SW480 (cell line): Measurements from ENCODE around the gene EID1.
A peak's percentile ranks its signal among the peaks of the same experiment; 100 is the strongest.
"Not testable (repeated sequence)": the region's sequence is repeated elsewhere in the genome, so short reads cannot be mapped to it uniquely, and the experiment has no call there.

Experiments used
- DNase-seq: peaks from one replicate; pipeline ENCODE4 v3.0.0-alpha.2; 2016; ENCODE audit warnings: low spot score

EID1 gene

GRCh38 chr15:48910554-48910953 lies 32.6 kb downstream of the EID1 start:
- DNase-seq, result not testable (repeated sequence)

GRCh38 chr15:48913141-48913540 lies 35.2 kb downstream of the EID1 start:
- peak; percentile 66 for DNase-seq

GRCh38 chr15:48914717-48915116 lies 36.8 kb downstream of the EID1 start:
- DNase-seq, result no peak

GRCh38 chr15:48915861-48916260 lies 37.9 kb downstream of the EID1 start:
- DNase-seq, result no peak

DNA sequence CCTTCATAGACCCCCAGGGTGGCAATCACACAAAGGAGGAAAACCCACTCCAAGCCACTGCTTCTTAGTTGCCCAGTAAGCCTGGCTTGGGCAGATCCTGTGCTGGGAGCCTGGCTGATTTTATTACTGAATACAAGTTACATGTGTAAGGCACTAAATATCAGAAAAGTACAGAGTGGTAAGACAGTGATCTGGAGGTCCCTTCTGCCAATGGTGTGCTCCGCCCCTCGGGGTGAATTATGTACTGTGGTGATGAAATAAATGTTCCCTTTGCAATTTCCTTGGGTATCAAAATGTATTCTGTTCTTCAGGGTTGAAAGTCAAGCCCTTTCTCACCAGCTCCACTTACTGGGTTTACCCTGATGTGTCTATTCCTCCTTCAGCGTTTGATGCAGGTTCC lies 38.8 kb downstream of the EID1 start:
- no peak for DNase-seq

- DNase-seq, result no peak
Observed at GRCh38 chr15:48922046-48922445, 44.1 kb downstream of the EID1 start.

DNA sequence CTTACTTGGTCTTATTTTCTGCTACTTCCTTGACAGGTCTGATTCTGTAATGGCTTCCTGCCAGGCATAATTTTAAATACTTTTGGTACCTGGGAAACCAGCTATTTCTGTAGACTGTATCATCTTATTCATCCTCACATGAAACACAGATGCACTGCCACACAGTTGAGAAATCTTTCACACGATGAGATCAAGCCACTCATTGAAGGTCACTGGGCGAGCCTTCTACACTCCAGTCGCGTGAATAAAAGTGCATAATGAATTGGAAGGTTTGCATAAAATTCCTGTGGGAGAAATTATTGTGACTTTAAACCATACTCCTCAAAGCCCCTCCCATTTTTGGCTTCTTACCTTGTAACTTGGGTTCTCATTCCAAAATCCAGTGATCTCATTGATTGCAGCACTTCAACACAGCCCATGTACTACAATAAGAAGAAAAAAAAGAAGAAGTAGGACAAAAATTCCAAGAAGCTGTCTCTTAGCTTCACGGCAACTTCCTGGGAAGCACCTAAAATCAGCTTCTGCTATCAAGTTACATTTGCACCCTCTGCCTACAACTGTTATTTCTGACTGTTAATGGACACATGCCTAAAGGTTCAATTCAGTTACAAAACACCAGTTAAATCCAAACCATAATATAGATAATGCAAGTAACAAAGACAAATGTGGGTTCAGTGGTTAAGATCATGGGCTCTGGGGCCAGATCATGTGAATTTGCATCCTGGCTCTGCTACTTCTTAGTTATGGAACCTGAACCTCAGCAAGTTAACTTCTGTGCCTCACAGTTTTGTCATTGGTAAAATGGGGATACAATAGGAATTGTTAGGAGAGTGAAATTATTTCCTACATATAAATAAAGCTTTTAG lies 46.8 kb downstream of the EID1 start:
- no peak for DNase-seq

- DNase-seq, result peak; percentile 95
Observed at GRCh38 chr15:48925714-48926223, 47.8 kb downstream of the EID1 start.

- DNase-seq, result no peak
Observed at GRCh38 chr15:48928877-48929538, 51.1 kb downstream of the EID1 start.

DNA sequence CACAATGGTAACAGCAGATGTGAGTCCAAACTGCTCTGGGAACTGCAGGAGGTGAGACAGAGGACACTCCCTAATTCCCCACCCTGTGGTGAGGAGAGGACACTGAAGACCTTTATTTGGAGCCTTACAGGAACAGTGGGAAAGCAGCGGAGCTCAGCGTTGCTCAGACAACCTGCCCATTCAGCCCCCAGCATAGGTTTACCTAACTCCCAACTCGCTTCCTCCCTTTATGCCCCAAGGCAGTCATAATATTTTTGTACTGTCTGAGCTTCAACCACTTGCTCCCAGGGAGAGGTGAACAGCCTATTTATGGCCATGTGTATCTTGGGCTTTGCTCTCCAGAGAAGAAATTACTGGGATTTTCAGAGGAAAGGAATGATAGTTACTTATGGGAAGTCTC lies 51.7 kb downstream of the EID1 start:
- DNase-seq, result peak; percentile 43
